ENCODE results near the gene DPP7. TPM values are rescaled to one million over a fixed set of nuclear protein-coding genes. Genes with fewer than 3 reads are reported as not detected.

The DPP7 gene
- total RNA-seq, 1 donor from 2014 or later, result 153 TPM

DNA sequence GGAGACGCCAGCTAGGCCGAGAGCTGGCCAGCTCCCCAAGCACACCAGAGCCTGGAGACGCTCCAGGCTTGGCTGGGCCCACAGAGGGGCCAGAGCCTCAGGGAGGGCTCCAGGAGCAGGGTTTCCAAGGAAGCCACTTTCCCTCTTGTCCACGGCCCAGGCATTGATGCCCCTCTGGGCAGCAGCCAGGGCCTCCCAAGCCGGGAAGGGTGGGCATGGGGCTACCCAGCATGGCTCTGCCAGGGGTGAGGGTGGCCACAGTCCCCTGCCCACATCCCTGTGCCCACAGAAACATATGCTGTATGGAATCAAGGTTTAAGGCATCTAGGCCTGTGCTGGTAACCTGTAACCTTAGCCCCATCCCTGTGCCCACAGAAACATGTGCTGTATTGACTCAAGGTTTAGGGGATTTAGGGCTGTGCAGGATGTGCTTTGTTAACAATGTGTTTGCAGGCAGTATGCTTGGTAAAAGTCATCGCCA, 1.5 kb upstream of the DPP7 start:
- intact Hi-C loops (cut with DNase I), result no loop called here

DNA sequence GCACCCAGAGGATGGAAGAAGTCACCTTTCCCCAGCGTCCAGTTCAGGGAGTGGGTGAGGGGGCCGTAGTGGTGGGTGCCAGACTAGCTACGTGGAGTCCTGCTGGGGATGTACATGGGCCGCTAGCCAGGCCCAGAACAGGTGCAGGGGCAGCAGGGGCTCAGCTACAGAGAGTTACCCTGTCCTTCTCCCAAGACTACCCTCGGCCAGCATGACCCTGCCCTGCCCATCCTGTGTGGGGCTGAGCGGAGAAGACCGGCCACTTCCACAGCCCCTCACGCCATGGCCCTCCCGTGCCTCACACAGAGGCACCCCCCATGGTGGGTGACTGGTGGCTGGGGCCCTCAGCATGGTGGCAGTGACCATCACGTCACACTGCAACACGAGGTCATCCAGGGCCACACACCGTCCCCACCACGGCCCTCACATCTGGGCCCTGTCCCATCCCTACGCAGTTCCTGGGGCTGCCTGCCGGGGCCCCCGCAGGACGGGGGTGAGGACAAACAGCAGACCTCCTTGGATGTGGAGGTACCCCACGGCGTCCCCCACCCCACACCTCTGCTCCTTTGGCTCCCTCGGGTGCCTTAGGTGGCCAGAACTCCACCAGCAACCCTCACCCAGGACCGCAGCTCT, 977 bp upstream of the DPP7 start:
- ATAC-seq (ENCODE audit: poor library complexity), result peak; percentile 2
- intact Hi-C loops (cut with DNase I), result no loop called here
- DNase-seq, result no peak

More for the DNA sequence above, 1.5 kb upstream of the DPP7 start:
- ATAC-seq (ENCODE audit: poor library complexity) (peak; percentile 45), DNase-seq (no peak)

DNA sequence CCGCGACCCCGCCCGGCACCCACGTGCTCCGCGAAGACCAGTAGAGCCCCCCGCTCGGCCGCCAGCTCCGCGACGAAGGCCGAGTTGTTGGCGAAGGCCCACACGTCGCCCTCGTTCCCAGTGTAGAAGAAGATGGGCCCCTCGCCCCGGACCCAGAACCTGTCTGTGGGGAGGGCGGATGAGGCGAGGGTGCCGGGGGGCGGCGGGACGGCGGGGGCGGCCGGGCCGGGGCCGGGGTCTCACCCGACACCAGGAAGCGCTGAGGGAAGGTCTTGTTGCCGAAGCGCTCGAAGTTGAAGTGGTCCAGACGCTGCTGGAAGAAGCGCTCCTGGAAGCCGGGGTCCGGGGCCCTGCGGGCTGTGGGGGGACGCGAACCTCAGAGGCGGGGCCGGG, 317 bp downstream of the DPP7 start:
- intact Hi-C loops (cut with DNase I), result no loop called here
- peak; percentile 0 for ATAC-seq (ENCODE audit: poor library complexity)
- DNase-seq, result no peak

DNA sequence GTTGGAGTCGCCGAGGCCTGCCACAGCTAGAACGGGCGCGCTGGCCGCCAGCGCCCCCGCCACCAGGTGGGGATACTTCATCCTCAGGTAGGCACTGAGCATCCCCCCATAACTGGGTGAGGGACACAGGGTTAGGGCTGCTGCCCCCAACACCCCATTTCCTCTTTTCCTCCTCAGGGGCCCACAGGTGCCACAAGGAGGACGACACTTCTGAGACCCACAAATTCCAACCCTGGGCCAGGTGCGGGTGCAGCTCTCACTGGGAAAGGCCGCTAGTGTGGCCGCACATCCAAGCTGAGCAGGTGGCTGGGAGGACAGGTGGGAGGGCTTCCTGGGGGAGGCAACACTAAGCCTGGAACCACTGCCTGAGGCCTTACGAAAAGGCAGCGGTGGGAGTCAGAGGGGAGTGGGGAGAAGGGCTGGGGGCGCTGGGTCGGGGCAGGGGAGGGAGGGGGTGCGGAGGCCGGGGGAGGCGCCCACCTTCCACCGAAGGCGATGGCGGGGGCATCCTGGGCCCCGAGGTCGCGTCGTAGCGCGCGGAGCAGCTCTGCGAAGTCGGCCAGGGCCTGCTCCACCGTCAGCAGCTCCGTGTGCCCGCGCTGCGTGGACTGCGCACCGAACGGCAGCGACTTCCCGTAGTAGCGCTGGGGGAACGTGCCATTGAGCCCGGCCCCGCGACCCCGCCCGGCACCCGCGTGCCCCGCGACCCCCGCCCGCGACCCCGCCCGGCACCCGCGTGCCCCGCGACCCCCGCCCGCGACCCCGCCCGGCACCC, 961 bp downstream of the DPP7 start:
- DNase-seq, result no peak
- ATAC-seq (ENCODE audit: poor library complexity), result no peak
- intact Hi-C loops (cut with DNase I), result no loop called here

- intact Hi-C loops (cut with DNase I), result no loop called here
- ATAC-seq (ENCODE audit: poor library complexity) (no peak), DNase-seq (no peak)
Measured at GRCh38 chr9:137112564-137113384, 1.8 kb downstream of the DPP7 start.

DNA sequence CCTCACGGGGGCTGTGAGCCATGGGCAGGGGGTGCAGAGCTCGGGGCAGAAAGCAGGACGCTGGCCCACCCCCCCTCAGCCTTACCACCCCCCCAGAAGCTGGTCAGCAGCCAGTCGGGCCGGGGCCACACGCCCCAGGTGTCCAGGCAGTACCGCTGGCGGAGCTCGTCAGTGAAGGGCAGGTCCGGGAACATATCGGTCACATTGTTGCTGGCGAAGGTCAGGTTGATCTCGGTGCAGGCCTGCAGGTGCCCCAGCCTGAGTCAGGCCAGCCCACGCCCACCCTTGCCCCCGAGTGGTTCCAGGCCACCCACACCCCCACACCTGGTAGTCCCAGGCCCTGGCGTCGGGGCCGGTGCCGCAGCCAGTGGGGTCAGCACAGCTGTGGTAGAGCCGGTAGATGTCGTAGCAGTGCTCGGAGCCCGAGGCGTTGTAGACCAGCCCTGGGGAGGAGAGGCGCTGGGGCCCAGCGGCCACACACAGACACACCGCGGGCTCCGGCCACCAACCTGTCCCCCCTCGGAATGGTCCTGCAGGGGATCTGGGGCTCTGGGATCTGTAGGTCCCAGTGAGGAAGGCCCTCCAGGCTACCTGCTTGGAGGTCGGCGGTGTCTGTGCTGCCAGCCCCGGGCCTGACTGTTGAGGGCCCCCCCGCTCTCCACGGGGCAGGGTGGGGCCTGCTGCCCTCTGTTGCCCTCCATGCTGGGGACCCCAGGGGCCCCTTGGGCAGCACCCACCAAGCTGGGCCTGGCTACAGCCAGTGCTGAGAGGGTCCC, 2.6 kb downstream of the DPP7 start:
- intact Hi-C loops (cut with DNase I), result no loop called here
- ATAC-seq (ENCODE audit: poor library complexity) (no peak), DNase-seq (no peak)

- DNase-seq (no peak), ATAC-seq (ENCODE audit: poor library complexity) (no peak)
- intact Hi-C loops (cut with DNase I), result no loop called here
Measured at GRCh38 chr9:137110911-137111787, 3.4 kb downstream of the DPP7 start.

DNA sequence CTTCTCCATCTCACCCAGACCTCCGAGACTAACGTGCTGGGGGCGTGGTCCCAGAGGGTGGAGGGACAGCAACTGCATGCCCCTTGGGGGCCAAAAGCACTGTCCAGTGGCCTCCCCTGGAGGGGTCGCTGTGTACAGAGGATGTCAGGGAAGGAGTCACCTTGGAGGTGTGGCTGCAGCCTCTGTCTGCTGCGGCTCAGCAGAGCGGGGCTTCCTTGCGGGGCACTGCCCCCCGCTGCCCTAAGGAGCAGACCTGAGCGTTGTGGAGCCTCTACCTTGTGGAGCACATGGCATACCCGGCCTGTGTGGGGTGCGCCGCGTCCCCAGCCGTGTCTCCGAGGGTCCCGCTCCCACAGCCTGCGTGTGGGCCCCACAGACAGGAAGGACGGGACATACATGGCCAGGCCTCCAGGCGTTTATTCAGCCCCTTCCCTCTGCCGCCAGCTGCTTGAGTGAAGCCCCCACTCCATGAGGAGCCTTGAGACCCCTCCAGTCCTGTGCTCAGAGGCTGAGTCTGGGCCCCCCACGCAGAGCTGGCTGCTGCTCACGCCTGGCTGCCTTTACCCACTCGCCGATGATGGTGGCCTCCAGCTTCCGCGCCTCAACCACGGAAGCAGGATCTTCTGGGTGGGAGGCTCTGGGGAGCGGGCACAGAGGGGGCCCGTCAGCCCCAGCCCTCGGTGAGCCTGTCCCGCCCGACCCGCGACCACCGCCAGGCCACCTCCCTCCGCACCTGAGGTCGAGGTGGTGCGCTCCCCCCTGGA, 4.2 kb downstream of the DPP7 start:
- ATAC-seq (ENCODE audit: poor library complexity) (no peak), DNase-seq (no peak)

DNA sequence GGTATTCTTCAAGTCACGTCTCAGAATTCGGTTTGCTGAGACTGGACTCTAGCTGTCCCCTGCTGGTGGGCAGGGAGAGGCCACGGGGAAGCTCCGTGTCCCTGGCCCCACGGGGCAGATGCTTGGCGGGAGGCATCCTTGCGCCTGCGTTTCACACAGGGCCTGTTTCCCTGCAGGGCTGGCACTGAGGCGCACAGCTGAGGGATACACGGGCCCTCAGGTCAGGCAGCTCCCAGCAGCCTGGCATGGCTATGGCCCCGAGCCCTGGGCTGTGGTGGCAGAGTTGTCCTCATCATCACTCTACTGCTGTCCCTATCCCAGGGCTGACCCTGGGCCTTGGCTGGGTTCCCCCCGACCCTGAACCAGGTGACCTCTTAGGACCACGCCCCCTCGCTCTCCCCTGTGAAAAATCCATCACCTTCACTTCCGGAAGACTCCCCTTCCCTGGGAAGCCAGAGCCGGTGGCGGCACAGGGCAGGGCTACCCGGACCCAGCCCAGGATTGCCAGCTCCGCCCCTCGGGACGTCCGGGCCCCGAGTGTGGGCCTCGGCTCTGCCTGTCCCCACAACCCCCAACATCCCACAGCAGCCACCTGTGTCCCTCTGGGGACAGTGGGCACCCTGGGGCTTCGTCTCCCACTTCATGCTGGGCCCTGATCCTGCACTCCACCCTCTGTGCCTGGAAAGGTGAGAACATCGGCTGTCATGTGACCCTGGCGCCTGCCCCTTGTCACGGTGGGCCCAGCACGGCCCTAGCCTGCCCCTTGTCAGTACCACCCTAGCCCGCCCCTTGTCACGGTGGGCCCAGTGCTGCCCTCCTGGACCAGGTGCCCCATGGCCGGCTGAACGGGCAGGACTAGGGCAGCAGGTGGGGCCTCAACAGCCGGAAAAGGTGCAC, 5.0 kb downstream of the DPP7 start:
- DNase-seq, result no peak
- no peak for ATAC-seq (ENCODE audit: poor library complexity)
- intact Hi-C loops (cut with DNase I), result no loop called here

More for the DNA sequence above, 4.2 kb downstream of the DPP7 start:
- intact Hi-C loops (cut with DNase I), result no loop called here

- DNase-seq (no peak), ATAC-seq (ENCODE audit: poor library complexity) (no peak)
- intact Hi-C loops (cut with DNase I), result no loop called here
Measured at GRCh38 chr9:137108608-137109249, 5.8 kb downstream of the DPP7 start.

DNA sequence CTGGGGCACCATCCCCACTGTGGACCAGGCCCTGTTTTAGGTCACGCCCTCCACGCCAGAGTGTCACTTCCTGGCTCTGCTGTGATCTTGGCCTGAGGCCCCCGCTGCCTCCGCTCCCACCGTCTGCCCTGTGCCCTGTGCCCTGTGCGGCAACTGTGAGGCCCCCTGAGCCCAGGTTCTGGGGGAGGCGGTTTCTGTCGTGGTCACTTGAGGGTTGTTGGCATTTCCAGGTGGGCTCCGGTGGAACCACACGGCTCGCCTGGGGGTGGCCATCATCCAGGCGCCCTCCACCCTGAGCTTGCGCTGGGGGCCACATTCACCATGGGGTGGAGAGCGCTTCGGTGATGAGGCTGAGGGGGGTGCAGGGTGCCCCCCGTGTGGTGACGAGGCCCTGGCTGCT, 6.6 kb downstream of the DPP7 start:
- intact Hi-C loops (cut with DNase I), result no loop called here
- DNase-seq (no peak), ATAC-seq (ENCODE audit: poor library complexity) (no peak)

- DNase-seq (no peak), ATAC-seq (ENCODE audit: poor library complexity) (no peak)
- intact Hi-C loops (cut with DNase I), result no loop called here
Measured at GRCh38 chr9:137107312-137107921, 7.1 kb downstream of the DPP7 start.

- intact Hi-C loops (cut with DNase I), result no loop called here
- ATAC-seq (ENCODE audit: poor library complexity), result no peak
- DNase-seq, result peak; percentile 25
Measured at GRCh38 chr9:137106662-137107250, 7.8 kb downstream of the DPP7 start.

GRCh38 chr9:137105814-137106661, 8.5 kb downstream of the DPP7 start:
- ATAC-seq (ENCODE audit: poor library complexity) (no peak), DNase-seq (no peak)
- intact Hi-C loops (cut with DNase I), result no loop called here

All from Right ventricle myocardium superior (tissue), 1 donor.